Mesothelial cell of epicardium (in vitro differentiated cells): ENCODE results near the gene NONO. TPM values are rescaled to one million over a fixed set of nuclear protein-coding genes. Genes with fewer than 3 reads are reported as not detected.
"Not testable (repeated sequence)": the region's sequence is repeated elsewhere in the genome, so short reads cannot be mapped to it uniquely, and the experiment has no call there.

Experiments used
- DNase-seq, 2 experiments: peaks; one replicate each; pipeline ENCODE4 v3.0.0; 2021; ENCODE audit warnings: low spot score in 2 of 2; ENCODE audit not compliant: unreplicated experiment in 2 of 2
- H3K27ac Mint-ChIP-seq: 2 replicates; pipeline ENCODE4 v1.8.0; 2021; ENCODE audit warnings: mixed read lengths
- H3K27me3 Mint-ChIP-seq: 2 replicates; pipeline ENCODE4 v1.8.0; 2021; ENCODE audit warnings: low read depth, mixed read lengths
- H3K36me3 Mint-ChIP-seq: 2 replicates; pipeline ENCODE4 v1.8.0; 2021; ENCODE audit warnings: mixed read lengths
- H3K4me1 Mint-ChIP-seq: 2 replicates; pipeline ENCODE4 v1.8.0; 2021; ENCODE audit warnings: mixed read lengths
- H3K4me3 Mint-ChIP-seq: 2 replicates; pipeline ENCODE4 v1.8.0; 2021; ENCODE audit warnings: mild to moderate bottlenecking, moderate library complexity, mixed read lengths
- H3K9me3 Mint-ChIP-seq: 2 replicates; pipeline ENCODE4 v1.8.0; 2021; ENCODE audit warnings: mixed read lengths
- total RNA-seq: library from RNA; stranded (reverse); gene quantifications from 3 replicates; pipeline ENCODE4 v1.2.1, GENCODE V29; 2021
- TF ChIP-seq, protein P1 (sequence below): fragments of 200-600 bp; sonication (generic); IDR thresholded peaks from one replicate; pipeline ENCODE4 v1.5.0; 2021; ENCODE audit warnings: antibody characterized with exemption; ENCODE audit not compliant: unreplicated experiment

NONO gene
- total RNA-seq, 1 donor from 2014 or later = 611 TPM

DNA sequence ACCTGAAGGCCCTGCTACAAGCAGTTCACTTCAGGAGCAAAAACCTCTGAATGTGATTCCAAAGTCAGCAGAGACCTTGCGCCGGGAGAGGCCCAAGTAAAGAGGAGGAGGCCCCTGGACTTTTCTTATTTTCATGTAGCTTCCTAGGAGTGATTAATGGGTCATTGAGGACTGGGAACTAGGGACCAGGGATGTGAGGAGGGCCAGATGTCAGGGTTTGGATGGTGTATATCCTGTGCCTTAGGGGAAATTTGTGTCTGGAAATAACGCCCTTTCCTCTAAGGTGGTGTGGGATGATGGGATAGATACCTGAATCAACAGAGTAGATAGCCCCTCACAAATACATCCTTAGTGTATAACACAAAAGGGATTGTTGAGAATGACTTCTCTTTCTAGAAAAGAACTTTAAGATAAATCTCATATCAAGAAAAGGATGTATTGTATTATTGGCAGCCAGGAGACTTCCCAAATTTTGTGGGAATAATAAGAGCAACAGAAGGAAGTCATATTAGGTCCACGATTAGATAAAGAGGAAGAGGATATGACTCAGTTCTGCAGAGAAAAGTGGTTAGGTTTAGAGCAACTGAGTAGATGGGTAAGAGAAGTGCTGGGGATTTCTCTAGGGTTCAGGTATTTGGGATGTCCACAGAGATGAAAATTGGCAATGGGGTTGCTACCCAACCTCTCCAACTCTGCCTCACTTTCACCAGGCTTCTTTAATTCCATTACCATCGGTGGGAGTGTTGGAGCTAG is 19.2 kb downstream of the NONO start:
- H3K36me3 Mint-ChIP-seq = peaks cover 22% of the 10 kb centered on the region
- no peaks in the 10 kb centered on the region for H3K27me3 Mint-ChIP-seq
- TF ChIP-seq, protein P1, sequence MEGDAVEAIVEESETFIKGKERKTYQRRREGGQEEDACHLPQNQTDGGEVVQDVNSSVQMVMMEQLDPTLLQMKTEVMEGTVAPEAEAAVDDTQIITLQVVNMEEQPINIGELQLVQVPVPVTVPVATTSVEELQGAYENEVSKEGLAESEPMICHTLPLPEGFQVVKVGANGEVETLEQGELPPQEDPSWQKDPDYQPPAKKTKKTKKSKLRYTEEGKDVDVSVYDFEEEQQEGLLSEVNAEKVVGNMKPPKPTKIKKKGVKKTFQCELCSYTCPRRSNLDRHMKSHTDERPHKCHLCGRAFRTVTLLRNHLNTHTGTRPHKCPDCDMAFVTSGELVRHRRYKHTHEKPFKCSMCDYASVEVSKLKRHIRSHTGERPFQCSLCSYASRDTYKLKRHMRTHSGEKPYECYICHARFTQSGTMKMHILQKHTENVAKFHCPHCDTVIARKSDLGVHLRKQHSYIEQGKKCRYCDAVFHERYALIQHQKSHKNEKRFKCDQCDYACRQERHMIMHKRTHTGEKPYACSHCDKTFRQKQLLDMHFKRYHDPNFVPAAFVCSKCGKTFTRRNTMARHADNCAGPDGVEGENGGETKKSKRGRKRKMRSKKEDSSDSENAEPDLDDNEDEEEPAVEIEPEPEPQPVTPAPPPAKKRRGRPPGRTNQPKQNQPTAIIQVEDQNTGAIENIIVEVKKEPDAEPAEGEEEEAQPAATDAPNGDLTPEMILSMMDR = no peak
- peaks cover 20% of the 10 kb centered on the region for H3K9me3 Mint-ChIP-seq
- H3K4me3 Mint-ChIP-seq = no peak overlapping the region
- no peak for DNase-seq
- peaks cover 4% of the 10 kb centered on the region for H3K4me1 Mint-ChIP-seq
- no peak overlapping the region for H3K27ac Mint-ChIP-seq

DNA sequence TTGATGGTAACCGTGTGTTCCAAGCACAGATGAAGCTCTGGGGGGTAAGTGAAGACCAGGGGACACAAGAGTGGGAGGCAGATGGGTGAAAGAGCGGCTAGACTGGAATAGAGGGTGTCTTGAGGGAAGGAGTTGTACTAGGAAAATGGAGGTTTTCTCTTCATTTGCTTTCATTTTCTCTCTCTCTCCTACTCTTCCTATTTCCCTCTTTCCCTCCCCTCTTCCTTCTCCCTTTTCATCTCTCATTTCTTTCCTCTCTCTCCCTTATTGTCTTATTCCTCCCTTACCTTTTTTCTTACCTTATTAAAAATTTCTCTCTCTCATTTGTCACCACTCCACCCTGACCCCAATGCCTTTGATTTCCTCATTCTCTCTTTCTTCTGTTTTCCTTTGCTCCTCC is 21.1 kb downstream of the NONO start:
- peaks cover 4% of the 10 kb centered on the region for H3K4me1 Mint-ChIP-seq
- no peak overlapping the region for H3K4me3 Mint-ChIP-seq
- H3K36me3 Mint-ChIP-seq = peaks cover 19% of the 10 kb centered on the region
- H3K27ac Mint-ChIP-seq = no peak overlapping the region
- TF ChIP-seq, protein P1 = no peak
- peaks cover 19% of the 10 kb centered on the region for H3K9me3 Mint-ChIP-seq
- H3K27me3 Mint-ChIP-seq = no peaks in the 10 kb centered on the region
- DNase-seq = no peak

DNA sequence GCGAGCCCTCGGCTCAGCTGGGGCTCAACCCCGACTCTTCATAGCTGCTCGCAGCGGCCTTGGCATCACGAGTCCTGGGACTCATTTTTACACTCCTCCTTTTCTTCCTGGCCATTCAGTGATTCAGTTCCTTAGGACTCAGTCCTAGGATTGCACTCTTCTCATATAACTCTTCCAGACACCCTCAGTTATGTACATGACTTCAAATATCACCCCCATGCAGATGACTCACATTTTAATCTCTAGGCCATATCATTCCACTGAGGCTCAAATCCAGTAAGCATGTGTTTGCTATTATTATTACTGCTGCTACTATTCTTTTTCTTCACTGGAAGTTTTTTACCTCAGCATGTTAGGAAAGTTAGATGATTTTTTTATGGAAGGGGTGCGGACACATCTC is 32.5 kb downstream of the NONO start:
- Mint-ChIP-seq H3K27me3 (no peaks in the 10 kb centered on the region), H3K27ac (no peak overlapping the region), H3K36me3 (peaks cover 7% of the 10 kb centered on the region), H3K4me1 (no peaks in the 10 kb centered on the region), H3K9me3 (peaks cover 20% of the 10 kb centered on the region), H3K4me3 (no peak overlapping the region)
- no peak for DNase-seq
- TF ChIP-seq, protein P1 = no peak

DNA sequence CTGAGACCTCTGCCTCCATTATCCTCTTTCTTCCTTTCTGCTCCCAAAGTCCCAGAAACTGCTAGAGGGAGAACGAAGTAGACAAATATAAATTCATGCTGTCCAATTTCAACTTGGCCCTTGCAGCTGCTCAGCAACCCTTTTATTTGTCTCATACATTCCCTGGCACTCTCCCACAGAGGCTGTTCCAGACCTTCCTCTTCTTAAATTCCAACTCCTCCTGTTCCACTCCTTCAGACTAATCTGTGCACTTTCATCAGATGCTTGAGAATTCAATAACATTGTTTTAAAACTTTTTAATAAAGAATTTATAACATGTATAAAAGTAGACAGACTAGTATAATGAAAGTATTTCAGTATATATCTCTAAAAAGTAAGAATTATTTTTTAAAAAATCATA is 33.5 kb downstream of the NONO start:
- peaks cover 21% of the 10 kb centered on the region for H3K9me3 Mint-ChIP-seq
- not testable (repeated sequence) for H3K4me1 Mint-ChIP-seq, H3K27ac Mint-ChIP-seq, H3K27me3 Mint-ChIP-seq, H3K4me3 Mint-ChIP-seq, H3K36me3 Mint-ChIP-seq, DNase-seq

DNA sequence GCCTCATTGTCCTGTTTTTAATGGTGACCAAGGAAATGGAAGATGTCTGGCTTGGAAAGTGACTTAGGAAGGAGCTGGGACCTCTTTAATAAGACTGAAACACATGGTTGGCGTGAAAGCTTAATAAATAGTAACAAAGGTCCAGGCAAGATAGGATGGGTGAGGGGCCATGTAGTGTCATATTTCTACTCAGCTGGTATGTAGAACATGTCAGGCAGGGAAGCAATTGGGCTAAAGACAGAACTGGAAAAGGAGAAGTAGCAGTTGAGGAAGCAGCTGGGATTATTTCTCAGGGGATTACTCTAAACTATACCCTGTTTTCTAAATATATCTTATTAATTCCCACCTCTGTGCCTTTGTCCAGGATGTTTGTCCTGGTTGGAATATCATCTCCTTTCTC is 36.7 kb downstream of the NONO start:
- H3K27ac Mint-ChIP-seq = no peak overlapping the region
- H3K9me3 Mint-ChIP-seq = peaks cover 23% of the 10 kb centered on the region
- DNase-seq = no peak

DNA sequence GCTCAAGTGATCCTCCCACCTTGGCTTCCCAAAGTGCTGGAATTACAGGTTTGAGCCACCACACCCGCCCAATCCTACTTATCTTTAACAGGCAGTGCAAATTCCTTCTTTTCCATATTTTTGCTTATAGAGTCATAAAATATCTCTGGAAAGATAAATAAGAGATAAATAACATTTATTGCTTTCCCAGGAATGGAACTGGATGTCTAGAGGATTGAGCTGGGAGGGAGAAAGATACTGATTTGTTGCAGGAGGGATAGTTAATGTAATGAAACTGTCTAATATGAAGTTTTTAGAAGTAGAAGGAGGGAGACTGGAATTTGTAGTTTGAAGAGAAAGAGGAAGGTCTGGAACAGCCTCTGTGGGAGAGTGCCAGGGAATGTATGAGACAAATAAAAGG is 38.3 kb downstream of the NONO start:
- no peak for DNase-seq
- Mint-ChIP-seq H3K4me1 (peaks cover 3% of the 10 kb centered on the region), H3K27ac (peak overlapping the region; percentile 10), H3K4me3 (no peak overlapping the region), H3K27me3 (no peaks in the 10 kb centered on the region), H3K9me3 (peaks cover 16% of the 10 kb centered on the region), H3K36me3 (peaks cover 12% of the 10 kb centered on the region)
- TF ChIP-seq, protein P1 = no peak

More for the DNA sequence above, 36.7 kb downstream of the NONO start:
- Mint-ChIP-seq H3K27me3 (no peaks in the 10 kb centered on the region), H3K36me3 (peaks cover 10% of the 10 kb centered on the region), H3K4me3 (no peak overlapping the region), H3K4me1 (peaks cover 3% of the 10 kb centered on the region)
- TF ChIP-seq, protein P1 = no peak

DNA sequence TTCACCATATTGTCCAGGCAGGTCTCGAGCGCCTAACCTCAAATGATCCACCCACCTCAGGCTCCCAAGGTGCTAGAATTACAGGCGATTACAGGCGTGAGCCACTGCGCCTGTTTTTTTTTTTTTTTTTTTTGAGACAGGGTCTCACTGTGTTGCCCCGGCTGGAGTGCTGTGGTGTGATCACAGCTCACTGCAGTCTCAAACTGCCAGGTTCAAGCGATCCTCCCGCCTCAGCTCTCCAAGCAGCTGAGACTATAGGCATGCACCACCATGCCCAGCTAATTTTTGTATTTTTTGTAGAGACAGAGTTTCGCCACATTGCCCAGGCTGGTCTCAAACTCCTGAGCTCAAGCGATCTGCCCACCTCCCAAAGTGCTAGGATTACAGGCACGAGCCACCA is 41.0 kb downstream of the NONO start:
- H3K9me3 Mint-ChIP-seq = peaks cover 20% of the 10 kb centered on the region
- not testable (repeated sequence) for H3K27ac Mint-ChIP-seq, H3K4me3 Mint-ChIP-seq, H3K27me3 Mint-ChIP-seq, DNase-seq, H3K4me1 Mint-ChIP-seq
- peaks cover 17% of the 10 kb centered on the region for H3K36me3 Mint-ChIP-seq
